Astrocyte (in vitro differentiated cells and primary cell): ENCODE measurements around the gene ATP2B2.

Experiments used
- CTCF ChIP-seq: IDR thresholded peaks from 2 replicates; pipeline ENCODE4 v1.5.1; 2011; ENCODE audit warnings: low read depth, mild to moderate bottlenecking, inconsistent platforms, low read length, moderate library complexity; ENCODE audit not compliant: insufficient read depth
- EZH2 ChIP-seq: IDR thresholded peaks from 2 replicates; pipeline ENCODE4 v1.6.1; 2012; ENCODE audit warnings: mild to moderate bottlenecking, low read length, inconsistent platforms; ENCODE audit not compliant: insufficient read depth

DNA sequence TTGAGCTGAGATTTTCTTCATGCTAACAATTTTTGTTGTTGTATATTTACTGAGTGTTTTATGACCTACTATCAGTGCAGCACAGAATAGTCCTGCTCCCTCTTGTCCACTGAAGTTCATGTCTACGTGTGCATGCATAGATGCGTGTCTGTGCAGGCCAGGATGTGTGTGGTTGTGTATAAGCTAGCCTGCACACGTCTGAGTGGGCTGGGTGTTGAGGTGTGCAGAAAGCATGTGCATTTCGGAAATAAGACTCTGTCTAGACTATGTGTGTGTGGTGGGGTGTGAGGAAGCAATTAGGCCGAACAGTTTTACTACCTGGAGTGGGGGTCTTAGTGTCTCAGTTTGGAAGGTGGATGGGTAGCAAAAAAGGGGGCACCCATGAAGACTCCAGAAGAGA is 39.2 kb downstream of the ATP2B2 start:
- TF ChIP-seq EZH2 (no peak), CTCF (no peak)
